Stimulated activated CD8-positive, alpha-beta memory T cell treated with anti-CD3 and anti-CD28 coated beads, Interleukin-12 subunit alpha, Interleukin-12 subunit beta, amount 100 ng/mL, for 1 hour (primary cell): Measurements from ENCODE around the gene PDE3B.

Experiments used
- DNase-seq: peaks from one replicate; pipeline ENCODE4 v3.0.0-alpha.2; 2020; ENCODE audit warnings: low read depth

PDE3B gene

DNA sequence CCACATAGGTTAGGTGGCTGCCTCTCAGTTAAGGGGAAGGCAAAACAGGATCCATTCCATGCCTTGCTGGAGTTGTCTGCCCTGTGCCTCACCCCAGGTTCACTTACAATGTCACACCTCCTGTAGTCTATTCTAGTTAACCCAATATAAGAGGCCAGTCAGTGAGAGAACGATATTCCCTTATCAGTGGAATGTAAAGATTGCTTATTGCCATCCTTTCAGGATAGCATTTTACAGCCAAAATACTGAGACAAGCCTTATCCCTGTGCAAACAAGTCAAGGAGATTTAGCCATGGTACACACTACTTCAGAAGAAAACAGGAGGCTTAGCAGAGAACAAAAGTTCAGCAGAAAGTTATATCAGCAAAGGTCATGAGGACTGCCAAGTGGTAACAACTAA, 242.9 kb downstream of the PDE3B start:
- DNase-seq, result no peak

GRCh38 chr11:14891143-14892035, 247.8 kb downstream of the PDE3B start:
- peak; percentile 70 for DNase-seq

GRCh38 chr11:14892036-14892556, 248.5 kb downstream of the PDE3B start, which contains the start of gene CYP2R1:
CYP2R1 (minus strand) TSS chr11:14892231; CDS start chr11:14892205, 26 bp downstream.
- DNase-seq, result peak; percentile 82

DNA sequence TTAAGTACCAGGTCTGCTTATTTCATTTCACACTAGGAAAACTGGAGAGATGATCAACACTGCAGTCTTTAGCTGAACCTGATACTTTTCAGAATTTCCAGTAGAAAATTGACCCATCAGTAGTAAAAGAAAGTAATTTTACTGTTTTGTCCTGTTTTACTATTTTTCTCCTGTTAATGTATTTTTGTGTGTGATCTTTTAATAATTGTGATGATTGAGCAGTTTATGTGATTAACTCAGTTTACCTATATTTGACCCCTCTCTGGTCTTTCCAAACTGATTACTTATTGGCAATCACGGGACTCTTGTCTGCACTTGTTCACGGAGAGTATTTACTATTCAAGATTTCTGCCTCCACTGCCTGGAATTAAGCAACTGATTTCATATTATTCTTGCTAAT, 249.0 kb downstream of the PDE3B start:
- no peak for DNase-seq

GRCh38 chr11:14894657-14895598, 251.3 kb downstream of the PDE3B start:
- no peak for DNase-seq

GRCh38 chr11:14898355-14898754, 254.8 kb downstream of the PDE3B start:
- no peak for DNase-seq

DNA sequence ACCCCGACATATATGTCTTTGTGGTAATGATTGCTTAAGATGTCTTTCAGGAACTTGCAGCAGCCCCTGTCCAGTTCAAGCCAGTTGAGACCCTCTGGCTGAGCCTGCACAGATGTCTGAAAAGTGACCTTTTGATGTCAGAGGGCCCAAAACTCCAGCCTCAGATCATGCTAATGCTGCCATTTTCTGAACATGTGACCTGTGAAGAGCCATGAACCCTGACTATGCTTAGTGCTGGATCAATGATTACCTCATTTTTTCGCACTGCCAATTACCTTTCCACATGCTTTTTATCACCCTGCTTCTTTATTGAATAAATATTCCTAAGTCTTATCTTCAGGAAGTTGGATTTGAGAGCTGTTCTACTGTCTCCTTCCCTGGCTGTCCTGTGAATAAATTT, 255.3 kb downstream of the PDE3B start:
- DNase-seq, result no peak

DNA sequence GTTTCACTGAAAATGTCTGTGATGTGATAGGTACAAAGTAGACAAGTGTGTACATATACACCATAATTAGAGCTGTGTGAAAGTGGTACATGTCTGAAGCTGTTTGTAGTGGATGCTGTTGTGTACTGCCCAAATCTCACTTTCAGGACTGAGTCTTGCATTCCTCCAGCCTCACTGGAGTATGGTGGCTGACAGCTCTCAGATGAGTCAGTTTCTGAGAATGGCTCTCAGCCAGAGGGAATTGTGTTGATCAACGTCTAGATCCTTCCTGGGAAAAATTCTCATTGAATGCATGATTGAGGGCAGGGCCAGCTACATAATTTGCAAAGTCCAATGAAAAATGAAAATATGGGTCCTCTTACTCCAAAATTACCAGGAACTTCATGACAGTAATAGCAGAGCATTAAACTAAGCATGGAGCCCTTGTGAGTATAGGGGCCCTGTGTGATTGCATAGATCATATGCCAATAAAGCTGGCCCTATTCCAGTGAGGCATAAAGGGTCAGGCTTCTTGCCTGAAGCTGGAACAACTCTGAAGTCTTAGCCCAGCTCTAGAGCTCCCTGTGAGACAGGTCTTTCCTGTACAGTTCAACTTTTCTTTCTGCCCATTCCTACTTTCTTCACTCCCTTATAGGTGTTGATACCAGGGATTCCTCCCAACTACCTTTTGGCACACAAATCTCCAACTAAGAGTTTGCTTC, 259.2 kb downstream of the PDE3B start:
- DNase-seq, result no peak

GRCh38 chr11:14904745-14905103, 261.1 kb downstream of the PDE3B start:
- peak; percentile 77 for DNase-seq

GRCh38 chr11:14905104-14906033, 261.8 kb downstream of the PDE3B start:
- DNase-seq, result peak; percentile 52

DNA sequence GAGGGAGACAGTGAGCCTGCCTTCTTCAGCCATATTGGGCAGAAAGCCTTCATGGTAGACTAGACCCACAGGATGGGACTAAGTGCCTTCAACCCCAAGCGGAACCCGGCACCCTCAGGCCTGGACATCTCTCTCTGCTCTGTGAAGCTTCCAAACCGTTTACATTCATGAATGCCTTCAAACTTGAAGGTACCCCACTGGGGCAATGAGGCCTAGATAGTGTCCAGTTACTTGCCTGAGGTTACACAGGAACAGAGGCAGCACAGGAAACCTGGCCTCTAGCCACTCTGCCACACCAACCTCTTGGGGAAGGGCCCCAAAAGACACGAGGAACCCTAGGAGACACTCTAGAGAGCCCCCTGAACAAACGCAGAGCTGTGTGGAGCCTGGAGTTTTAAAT, 263.0 kb downstream of the PDE3B start:
- DNase-seq, result no peak

DNA sequence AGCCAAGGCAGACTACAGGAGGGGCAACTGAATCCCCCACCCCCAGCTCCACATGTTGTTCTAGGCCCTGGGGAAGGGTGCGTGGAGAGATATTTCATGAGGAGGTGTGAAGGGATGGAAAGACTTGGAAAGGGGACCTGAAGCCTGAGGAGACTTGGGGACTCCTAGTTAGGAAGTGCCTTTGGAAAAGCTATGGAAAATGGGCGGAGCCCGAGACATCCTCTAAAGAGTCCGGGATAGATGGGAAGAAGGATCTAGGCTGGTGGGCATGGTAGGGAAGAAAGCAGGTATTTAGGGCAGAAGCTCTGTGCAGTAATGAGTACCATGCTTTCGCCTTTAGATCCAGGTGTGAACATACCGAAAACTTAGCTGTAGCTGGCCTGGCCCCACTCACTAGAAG, 263.4 kb downstream of the PDE3B start:
- no peak for DNase-seq

DNA sequence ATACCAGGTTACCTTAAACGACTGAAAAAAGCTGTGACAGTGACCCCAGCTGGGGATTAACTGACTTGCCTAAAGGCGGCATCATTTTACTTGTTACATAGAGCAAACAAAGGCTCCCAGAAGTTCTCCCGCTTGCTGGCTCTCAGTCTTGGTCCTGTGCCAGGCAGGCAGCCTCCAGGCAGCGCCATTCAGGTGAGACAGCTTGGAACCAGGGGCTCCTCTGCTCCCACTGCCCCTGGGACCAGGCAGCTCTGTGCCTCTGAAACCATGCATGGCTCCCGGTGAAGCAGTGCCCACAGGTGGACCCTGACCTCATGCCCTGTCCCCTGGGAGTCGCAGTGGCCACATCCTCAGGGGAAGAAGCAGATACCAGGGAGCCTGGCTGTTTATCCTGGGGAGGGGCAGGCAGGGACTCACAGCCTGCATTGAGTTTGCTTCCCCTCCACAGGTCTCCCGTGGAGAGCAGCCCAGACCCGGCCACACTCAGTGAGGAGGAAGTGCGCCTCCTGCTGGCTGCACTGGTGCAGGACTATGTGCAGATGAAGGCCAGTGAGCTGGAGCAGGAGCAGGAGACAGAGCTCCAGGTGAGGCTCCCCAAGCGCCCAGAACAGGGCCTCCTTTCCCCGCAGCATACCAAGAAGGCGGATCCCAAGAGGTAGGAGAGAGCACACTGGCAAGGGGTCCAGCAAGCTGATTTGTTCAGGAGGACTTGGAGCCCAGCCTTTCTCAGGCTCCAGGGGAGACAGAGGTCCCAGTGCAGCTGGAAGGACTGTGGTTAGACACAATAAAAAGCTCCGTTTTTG, 264.0 kb downstream of the PDE3B start:
- DNase-seq, result peak; percentile 71

DNA sequence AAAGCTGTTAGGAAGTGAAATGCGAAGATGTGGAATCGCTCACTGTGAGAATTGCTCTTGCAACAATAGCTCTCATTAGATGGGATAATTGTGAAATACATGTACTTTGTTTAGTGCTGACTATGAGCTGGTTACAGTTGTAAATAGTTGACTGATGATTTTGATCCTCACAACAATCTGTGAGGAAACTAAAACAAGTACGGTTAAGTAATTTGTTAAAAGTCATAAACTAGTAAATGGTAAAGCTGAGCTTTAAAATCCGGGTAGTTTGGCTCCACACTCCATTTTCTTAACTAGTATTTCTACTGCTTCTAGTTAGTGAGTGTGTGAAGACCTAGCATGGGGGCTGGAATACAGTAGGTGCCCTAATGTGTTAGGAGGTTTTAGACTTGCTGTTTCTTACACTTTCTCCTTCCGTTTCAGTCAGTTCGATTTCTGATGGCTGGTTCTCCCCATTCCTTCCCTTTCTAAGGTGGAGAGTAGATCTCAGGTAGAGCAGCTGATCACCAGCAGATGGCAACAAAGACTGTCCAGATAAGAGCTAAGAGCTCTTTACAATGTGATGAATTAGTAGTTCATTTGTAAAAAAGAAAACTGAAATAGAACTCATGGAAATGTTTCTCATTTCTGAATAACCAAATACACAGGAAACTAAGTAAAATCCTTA, 264.7 kb downstream of the PDE3B start:
- no peak for DNase-seq

- no peak for DNase-seq
Observed at GRCh38 chr11:14914536-14914935, 270.9 kb downstream of the PDE3B start.

DNA sequence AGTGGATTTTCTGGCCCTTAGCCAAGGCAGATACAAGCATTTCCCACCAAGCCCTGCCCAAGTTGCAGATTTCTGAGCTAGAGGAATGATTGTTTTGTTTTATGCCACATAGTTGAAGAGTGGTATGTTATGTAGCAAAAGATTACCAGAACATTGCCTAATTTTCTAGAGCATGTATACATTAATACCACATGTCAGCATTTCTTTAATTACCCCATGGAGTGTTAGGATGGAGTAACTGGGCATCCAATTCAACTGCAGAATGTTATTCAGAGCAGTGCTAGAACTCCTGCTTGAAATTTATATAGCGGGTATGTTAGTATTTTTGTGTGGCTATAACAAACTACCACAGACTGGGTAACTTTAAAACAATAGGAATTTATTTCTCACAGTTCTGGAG, 272.8 kb downstream of the PDE3B start:
- no peak for DNase-seq
